Measurements from ENCODE around the gene COPS4.
"Not testable (repeated sequence)": the region's sequence is repeated elsewhere in the genome, so short reads cannot be mapped to it uniquely, and the experiment has no call there.

The COPS4 gene

GRCh38 chr4:83080561-83080960 lies 45.6 kb downstream of the COPS4 start:
- FAIRE-seq (no peak), DNase-seq (ENCODE audit: insufficient read length, low spot score) (no peak)

GRCh38 chr4:83082777-83083176 lies 47.8 kb downstream of the COPS4 start:
- FAIRE-seq (no peak), DNase-seq (ENCODE audit: insufficient read length, low spot score) (no peak)

- no peak for FAIRE-seq
- no peak for DNase-seq (ENCODE audit: insufficient read length, low spot score)
These were observed 49.0 kb downstream of the COPS4 start for GRCh38 chr4:83083925-83084475.

- FAIRE-seq; DNase-seq (ENCODE audit: insufficient read length, low spot score): not testable (repeated sequence)
These were observed 50.0 kb downstream of the COPS4 start for GRCh38 chr4:83084956-83085355.

- DNase-seq (ENCODE audit: insufficient read length, low spot score) (no peak), FAIRE-seq (no peak)
These were observed 54.6 kb downstream of the COPS4 start for GRCh38 chr4:83089410-83090157.

- FAIRE-seq: no peak
These were observed 58.2 kb downstream of the COPS4 start for GRCh38 chr4:83093060-83093640.

GRCh38 chr4:83096397-83096796 lies 61.4 kb downstream of the COPS4 start:
- FAIRE-seq (no peak), DNase-seq (ENCODE audit: insufficient read length, low spot score) (no peak)

More at GRCh38 chr4:83093060-83093640, 58.2 kb downstream of the COPS4 start:
- no peak for DNase-seq (ENCODE audit: insufficient read length, low spot score)

GRCh38 chr4:83104991-83105390 lies 70.0 kb downstream of the COPS4 start:
- FAIRE-seq: no peak

GRCh38 chr4:83107631-83108030 lies 72.6 kb downstream of the COPS4 start:
- DNase-seq (ENCODE audit: insufficient read length, low spot score) (no peak), FAIRE-seq (no peak)

More at GRCh38 chr4:83104991-83105390, 70.0 kb downstream of the COPS4 start:
- no peak for DNase-seq (ENCODE audit: insufficient read length, low spot score)

- FAIRE-seq (no peak), DNase-seq (ENCODE audit: insufficient read length, low spot score) (no peak)
These were observed 73.3 kb downstream of the COPS4 start for GRCh38 chr4:83108101-83108861.

GRCh38 chr4:83109480-83110222 lies 74.7 kb downstream of the COPS4 start:
- no peak for FAIRE-seq
- DNase-seq (ENCODE audit: insufficient read length, low spot score): peak; percentile 24

GRCh38 chr4:83110223-83110945 lies 75.4 kb downstream of the COPS4 start:
- peak; percentile 83 for FAIRE-seq
- DNase-seq (ENCODE audit: insufficient read length, low spot score): peak; percentile 47

GRCh38 chr4:83110970-83111750 lies 76.2 kb downstream of the COPS4 start:
- no peak for DNase-seq (ENCODE audit: insufficient read length, low spot score)
- FAIRE-seq: no peak

GRCh38 chr4:83111751-83112141 lies 76.8 kb downstream of the COPS4 start:
- not testable (repeated sequence) for FAIRE-seq; DNase-seq (ENCODE audit: insufficient read length, low spot score)

- DNase-seq (ENCODE audit: insufficient read length, low spot score) (no peak), FAIRE-seq (no peak)
These were observed 77.2 kb downstream of the COPS4 start for GRCh38 chr4:83112231-83112630.

- FAIRE-seq (no peak), DNase-seq (ENCODE audit: insufficient read length, low spot score) (peak; percentile 37)
These were observed 77.9 kb downstream of the COPS4 start for GRCh38 chr4:83112678-83113428.

GRCh38 chr4:83113429-83113786 lies 78.4 kb downstream of the COPS4 start:
- DNase-seq (ENCODE audit: insufficient read length, low spot score) (no peak), FAIRE-seq (no peak)

- no peak for DNase-seq (ENCODE audit: insufficient read length, low spot score)
- FAIRE-seq: no peak
These were observed 79.6 kb downstream of the COPS4 start, which contains the start of gene PLAC8 for GRCh38 chr4:83114576-83114975. TSS of gene PLAC8 (minus strand) at chr4:83114729. CDS start at chr4:83107921, 6,808 bp downstream.

Measured in HTR-8/SVneo (cell line).